ENCODE measurements around the gene XPC.
A peak's percentile ranks its signal among the peaks of the same experiment; 100 is the strongest.

Gene XPC

GRCh38 chr3:14186854-14187458 is 8.6 kb upstream of the XPC start:
- no peak overlapping the region for H3K4me3 ChIP-seq (ENCODE audit: low read depth, low read length)
- DNase-seq (ENCODE audit: low read depth): no peak
- TF ChIP-seq CTCF (IDR thresholded peaks at IDR 0.05; ENCODE audit: insufficient read depth, low read depth, low read length, missing control alignments): no peak

GRCh38 chr3:14183015-14183577 is 4.7 kb upstream of the XPC start:
- H3K4me3 ChIP-seq (ENCODE audit: low read depth, low read length): no peak overlapping the region
- no peak for TF ChIP-seq CTCF (IDR thresholded peaks at IDR 0.05; ENCODE audit: insufficient read depth, low read depth, low read length, missing control alignments)
- DNase-seq (ENCODE audit: low read depth): no peak

GRCh38 chr3:14181253-14181652 is 2.9 kb upstream of the XPC start:
- DNase-seq (ENCODE audit: low read depth): no peak
- TF ChIP-seq CTCF (IDR thresholded peaks at IDR 0.05; ENCODE audit: insufficient read depth, low read depth, low read length, missing control alignments): no peak
- no peak overlapping the region for H3K4me3 ChIP-seq (ENCODE audit: low read depth, low read length)

GRCh38 chr3:14179795-14180194 is 1.4 kb upstream of the XPC start:
- no peak for TF ChIP-seq CTCF (IDR thresholded peaks at IDR 0.05; ENCODE audit: insufficient read depth, low read depth, low read length, missing control alignments)
- peak overlapping the region; percentile 85 for H3K4me3 ChIP-seq (ENCODE audit: low read depth, low read length)
- no peak for DNase-seq (ENCODE audit: low read depth)

- DNase-seq (ENCODE audit: low read depth): no peak
- peak overlapping the region; percentile 85 for H3K4me3 ChIP-seq (ENCODE audit: low read depth, low read length)
- TF ChIP-seq CTCF (IDR thresholded peaks at IDR 0.05; ENCODE audit: insufficient read depth, low read depth, low read length, missing control alignments): no peak
Measured at GRCh38 chr3:14179114-14179465, 689 bp upstream of the XPC start.

- H3K4me3 ChIP-seq (ENCODE audit: low read depth, low read length): peak overlapping the region; percentile 85
- no peak for TF ChIP-seq CTCF (IDR thresholded peaks at IDR 0.05; ENCODE audit: insufficient read depth, low read depth, low read length, missing control alignments)
- DNase-seq (ENCODE audit: low read depth): no peak
Measured at GRCh38 chr3:14177580-14178246, 688 bp downstream of the XPC start.
